Measurements from ENCODE around the gene FAM174B.

FAM174B gene

DNA sequence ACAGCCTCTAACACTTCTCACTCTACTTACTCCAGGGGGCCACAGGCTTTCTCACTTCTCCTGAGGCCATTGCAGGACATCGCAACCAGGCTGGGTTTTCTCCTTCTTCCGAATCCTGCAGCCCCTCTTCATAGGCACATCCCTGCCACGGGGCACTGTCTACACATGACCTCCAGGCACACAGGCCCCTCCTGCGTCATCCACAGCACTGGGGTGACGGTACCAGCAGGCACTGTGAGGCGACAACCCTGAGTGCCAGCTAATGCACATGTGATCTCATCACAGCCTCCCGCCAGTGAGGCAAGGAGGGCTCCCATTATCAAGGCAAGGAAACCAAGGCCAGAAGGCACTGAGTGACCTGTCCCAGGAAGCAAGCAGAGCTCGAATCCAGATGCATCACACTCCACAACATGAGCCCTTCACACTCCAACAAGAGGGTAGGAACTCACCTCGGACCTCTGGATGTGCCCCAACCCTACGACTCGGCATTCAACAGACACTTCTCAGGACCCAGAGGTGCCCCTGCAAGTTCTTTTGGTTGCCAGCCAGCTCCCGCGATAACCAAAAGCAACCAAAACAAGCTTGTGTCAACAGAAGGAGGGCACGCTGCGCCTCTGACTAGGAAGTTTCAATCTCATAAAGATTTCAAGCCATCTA is 16.7 kb downstream of the FAM174B start:
- DNase-seq: no peak

DNA sequence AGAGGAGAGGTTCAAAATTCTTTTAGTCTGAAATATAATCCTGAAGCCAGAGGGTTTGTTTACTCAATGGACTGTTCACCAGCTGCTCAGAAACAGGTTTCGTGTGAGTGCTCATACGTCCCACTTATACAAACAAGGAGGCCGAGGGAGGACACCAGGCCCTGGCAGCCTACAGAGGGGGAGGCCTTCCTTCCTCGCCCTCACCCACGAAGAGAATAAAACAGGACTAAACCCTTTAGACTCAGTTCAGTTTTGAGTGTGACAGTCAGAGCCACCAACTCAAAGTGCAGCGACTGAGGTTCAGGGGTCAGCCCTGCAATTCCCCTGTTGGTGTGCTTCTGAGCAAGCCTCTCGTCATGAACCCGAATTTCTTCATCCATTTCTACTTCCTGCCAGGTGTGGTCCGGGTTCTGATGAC is 17.3 kb downstream of the FAM174B start:
- DNase-seq: no peak

DNA sequence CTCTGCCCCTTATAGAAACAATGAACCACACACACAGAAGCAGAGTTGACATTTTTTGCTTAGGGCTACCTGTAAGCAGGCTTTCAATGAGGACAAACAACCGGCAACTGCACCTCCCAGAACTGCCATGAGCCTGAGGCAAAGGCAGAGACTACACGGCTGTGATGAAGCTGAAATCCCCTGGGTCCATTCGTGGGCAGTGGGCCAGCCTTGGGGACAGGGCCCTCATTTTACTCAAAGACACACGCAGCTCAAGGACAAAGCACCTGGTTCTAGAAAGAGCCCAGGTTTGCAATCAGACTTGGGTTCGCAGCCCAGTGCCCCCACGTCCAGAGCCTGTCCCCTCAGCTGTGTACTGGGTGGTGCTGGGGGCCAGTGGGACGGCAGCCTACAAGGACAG is 17.9 kb downstream of the FAM174B start:
- no peak for DNase-seq

DNA sequence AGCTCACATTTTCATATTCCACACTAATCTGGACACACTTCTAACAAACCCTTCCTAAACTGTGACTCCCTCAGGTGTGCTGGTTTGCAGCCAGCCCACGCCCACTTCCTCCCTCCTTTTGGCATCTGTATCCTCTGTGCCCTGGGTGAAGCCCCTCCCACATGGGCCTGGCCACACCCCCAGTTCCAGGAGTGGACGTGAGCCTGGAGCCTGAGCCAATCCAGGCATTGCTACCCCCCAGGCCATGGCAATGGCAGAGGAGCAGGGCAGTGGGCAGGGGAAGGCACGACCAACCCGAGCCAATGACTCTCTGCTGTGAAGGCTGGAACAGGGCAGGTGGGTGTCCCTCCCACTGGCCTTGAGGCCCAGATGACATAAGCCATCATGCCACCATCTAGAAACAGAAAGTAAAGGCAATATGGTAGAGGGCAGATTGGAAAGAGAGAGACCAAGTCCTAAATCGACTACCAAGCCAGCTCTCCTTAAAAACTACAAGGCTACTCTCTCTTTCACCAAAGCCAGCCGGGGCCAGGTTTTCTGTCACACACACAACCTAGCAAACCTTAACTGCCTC is 18.6 kb downstream of the FAM174B start:
- no peak for DNase-seq

DNA sequence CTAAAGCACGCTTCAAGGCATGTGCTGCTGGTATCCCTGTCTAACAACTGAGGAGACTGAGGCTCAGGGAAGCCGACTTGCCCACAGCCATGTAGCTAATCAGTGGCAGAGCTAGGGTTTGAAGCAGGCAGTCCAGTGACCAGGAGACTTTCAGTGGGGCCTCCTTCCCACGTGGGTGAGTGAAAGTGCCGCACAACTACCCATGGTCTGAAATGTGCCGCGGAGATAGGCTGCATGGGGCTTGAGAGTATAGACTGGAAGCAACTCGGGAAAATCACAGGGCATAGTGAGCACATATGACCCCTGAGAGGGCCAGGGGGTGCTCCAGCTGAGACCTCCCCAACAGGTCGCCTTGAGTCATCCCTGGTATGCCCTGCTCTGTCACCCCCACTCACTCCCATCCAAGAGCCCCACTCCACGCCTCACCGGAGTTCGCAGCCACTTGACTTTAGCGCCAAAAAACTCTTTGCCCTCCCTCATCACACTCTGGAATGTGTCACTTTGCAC is 19.1 kb downstream of the FAM174B start:
- no peak for DNase-seq

- DNase-seq: no peak
Measured at GRCh38 chr15:92634671-92635201, 20.8 kb downstream of the FAM174B start.

DNA sequence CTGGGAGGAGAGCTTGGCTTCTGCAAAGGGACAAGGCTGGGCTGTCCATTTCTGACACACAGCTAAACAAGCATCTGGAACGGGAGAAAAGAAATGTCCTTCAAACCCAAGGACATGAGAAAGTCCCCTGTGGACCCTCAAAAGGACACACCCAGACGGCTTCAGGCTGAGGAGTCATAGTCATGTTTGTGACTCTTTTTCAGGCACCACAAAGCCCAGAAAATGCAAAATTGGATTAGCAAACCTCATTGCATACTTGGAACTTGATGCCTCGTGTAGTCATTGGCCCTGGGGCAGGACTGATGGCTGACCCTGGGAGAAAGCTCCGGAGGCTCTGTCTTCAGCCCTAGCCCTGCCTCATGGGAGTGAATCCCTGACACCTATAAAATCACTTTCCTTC is 21.5 kb downstream of the FAM174B start:
- DNase-seq: no peak

- DNase-seq: no peak
Measured at GRCh38 chr15:92633418-92633817, 22.2 kb downstream of the FAM174B start.

DNA sequence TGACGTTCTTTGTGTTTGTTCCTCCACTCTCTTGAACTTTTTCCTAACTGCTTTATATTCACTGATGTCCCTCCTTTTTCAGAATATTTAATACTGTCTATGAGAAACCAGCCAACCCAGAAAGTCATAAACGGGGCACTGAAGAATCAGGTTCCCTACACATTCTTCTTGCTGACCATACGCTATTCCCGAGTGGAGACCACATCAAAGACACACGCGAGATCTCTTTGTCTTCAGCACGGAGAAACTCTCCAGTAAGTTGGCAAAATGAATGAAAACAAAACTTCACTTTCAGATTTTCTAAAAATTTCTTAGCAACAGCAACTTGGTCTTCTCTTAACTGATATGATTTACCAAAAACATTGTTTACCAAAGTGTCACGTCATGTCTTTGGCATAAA is 22.6 kb downstream of the FAM174B start:
- no peak for DNase-seq

DNA sequence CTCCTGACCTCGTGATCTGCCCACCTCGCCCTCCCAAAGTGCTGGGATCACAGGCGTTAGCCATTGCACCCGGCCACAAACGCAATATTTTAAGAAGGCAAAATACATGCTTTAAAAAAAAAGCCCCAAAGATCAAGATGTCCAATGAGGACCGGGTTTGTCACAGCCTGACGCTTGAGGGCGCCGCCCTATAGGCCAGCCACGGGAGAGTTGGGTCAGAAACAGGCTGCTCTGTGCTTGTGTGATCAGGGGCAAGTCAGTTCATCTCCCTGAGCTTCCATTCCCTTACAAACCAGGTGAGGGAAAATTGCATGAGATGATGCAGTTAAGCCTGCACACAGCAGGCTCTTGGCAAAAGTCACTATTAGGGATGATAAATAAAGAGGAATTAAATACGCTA is 23.9 kb downstream of the FAM174B start:
- DNase-seq: no peak

GRCh38 chr15:92629975-92630626 is 25.5 kb downstream of the FAM174B start:
- no peak for DNase-seq

DNA sequence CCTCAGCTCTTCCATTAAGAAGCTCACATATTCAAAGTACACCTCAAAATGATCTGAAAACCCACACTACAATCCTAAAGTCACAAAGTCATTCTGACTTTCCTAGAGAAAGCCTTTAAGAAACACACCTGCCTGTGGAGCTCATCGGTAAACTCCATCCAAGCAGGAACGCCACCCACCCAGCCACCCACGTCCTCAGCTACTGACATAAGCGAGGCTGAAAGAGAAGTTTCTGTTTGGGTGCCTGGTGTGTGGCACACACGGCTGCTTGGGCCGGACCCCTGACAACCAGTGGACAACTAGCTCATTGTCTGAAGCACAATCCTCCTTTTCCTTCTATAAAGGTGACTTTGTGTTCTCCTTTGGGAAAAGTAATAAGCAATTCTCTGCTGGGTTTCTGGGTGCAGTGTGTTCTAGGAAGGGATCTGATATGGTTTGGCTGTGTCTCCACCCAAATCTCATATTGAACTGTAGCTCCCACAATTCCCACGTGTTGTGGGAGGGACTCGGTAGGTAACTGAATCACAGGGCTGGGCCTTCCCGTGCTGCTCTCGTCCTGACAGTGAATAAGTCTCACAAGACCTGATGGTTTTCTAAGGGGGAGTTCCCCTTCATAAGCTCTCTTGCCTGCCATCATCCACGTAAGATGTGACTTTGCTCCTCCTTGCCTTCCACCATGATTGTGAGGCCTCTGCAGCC is 26.1 kb downstream of the FAM174B start:
- DNase-seq: peak; percentile 28

GRCh38 chr15:92627014-92627413 is 28.6 kb downstream of the FAM174B start:
- DNase-seq: no peak

DNA sequence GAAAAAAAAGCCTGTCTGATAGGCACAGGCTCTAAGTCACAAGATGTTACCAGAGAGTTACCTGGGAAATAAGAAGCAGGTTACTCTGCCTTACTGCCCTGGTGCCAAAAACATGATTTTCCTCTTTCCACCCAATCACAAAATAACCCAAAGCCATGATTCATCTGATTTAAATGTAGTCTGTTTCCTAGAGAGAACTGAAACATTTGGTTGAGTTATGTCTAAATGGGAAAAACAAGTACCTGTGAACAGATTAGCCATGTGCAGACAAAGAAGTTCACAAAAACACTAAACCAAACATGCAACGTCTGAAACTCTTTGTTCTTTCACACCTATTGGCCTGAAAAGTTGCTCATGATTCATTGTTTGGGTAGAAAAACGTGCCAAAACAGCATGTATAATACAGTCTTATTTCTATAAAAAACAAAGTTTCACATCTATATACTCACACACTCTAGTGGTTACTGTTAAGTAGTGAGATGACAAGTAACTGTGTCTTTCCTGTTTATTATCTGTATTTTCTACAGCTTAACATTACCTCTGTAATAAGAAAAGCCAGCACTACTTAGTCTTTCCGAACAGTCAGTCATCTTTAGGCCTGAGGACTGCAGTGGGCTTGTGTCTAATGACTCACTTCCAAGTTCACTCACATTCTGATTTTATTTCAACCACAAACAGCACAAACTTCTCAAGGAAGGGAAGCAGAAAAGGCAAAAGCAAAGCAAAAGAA is 30.2 kb downstream of the FAM174B start:
- peak; percentile 87 for DNase-seq

- DNase-seq: no peak
Measured at GRCh38 chr15:92624401-92624991, 31.1 kb downstream of the FAM174B start.

- DNase-seq: no peak
Measured at GRCh38 chr15:92623435-92623834, 32.1 kb downstream of the FAM174B start.

GRCh38 chr15:92621972-92622533 is 33.5 kb downstream of the FAM174B start:
- DNase-seq: no peak

- no peak for DNase-seq
Measured at GRCh38 chr15:92620991-92621390, 34.6 kb downstream of the FAM174B start.

GRCh38 chr15:92619145-92620101 is 36.2 kb downstream of the FAM174B start:
- no peak for DNase-seq
